Right kidney (tissue), 1 donor: Measurements from ENCODE around the gene MAD1L1.

Source experiments
- DNase-seq: peaks from one replicate; pipeline ENCODE4 v3.0.0-alpha.2; 2016

Gene MAD1L1

GRCh38 chr7:2011266-2012043 is 221.3 kb downstream of the MAD1L1 start:
- no peak for DNase-seq

- DNase-seq = no peak
These were observed 222.0 kb downstream of the MAD1L1 start for GRCh38 chr7:2010551-2011265.

- DNase-seq = no peak
These were observed 222.6 kb downstream of the MAD1L1 start for GRCh38 chr7:2010101-2010500.

GRCh38 chr7:2009541-2010001 is 223.2 kb downstream of the MAD1L1 start:
- DNase-seq = no peak

- no peak for DNase-seq
These were observed 223.7 kb downstream of the MAD1L1 start for GRCh38 chr7:2008936-2009540.

- DNase-seq = no peak
These were observed 224.4 kb downstream of the MAD1L1 start for GRCh38 chr7:2008101-2008935.

GRCh38 chr7:2007551-2007950 is 225.2 kb downstream of the MAD1L1 start:
- no peak for DNase-seq

GRCh38 chr7:2006921-2007381 is 225.8 kb downstream of the MAD1L1 start:
- DNase-seq = no peak

GRCh38 chr7:2006231-2006771 is 226.4 kb downstream of the MAD1L1 start:
- DNase-seq = no peak

GRCh38 chr7:2005786-2006185 is 227.0 kb downstream of the MAD1L1 start:
- DNase-seq = no peak

GRCh38 chr7:2004841-2005725 is 227.7 kb downstream of the MAD1L1 start:
- DNase-seq = no peak

GRCh38 chr7:2003931-2004812 is 228.6 kb downstream of the MAD1L1 start:
- DNase-seq = no peak

GRCh38 chr7:2003451-2003930 is 229.3 kb downstream of the MAD1L1 start:
- no peak for DNase-seq

GRCh38 chr7:2002561-2003450 is 229.9 kb downstream of the MAD1L1 start:
- DNase-seq = no peak

- DNase-seq = no peak
These were observed 230.9 kb downstream of the MAD1L1 start for GRCh38 chr7:2001601-2002442.

- DNase-seq = no peak
These were observed 231.9 kb downstream of the MAD1L1 start for GRCh38 chr7:2000746-2001321.

GRCh38 chr7:2000153-2000687 is 232.5 kb downstream of the MAD1L1 start:
- no peak for DNase-seq
